ENCODE data around the gene PRKN. TPM values are rescaled to one million over a fixed set of nuclear protein-coding genes. Genes with fewer than 3 reads are reported as not detected.

Gene PRKN
- total RNA-seq, 4 donors from 2014 or later, result 5.5 to 17.9 (median 6.8) TPM

DNA sequence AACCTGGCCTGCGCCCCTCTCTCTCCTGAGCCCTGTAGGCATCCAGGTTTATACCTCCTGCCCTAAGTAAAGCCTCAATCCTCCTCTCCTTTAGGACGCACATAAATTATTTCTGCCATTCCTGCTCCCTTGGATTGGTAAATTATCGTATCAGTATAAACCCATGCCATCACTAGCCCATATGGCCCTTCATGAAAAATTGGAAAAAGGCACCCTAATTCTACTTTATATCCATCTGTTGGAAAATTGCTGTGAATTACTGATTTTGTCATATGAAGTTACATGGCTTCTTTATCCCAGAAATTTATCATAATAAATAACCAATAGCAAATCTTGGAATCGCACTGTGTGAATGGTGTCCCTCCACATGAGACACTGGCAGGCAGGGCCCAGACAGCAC lies 395.2 kb downstream of the PRKN start:
- no peak overlapping the region for H3K27ac ChIP-seq
- no peaks in the 10 kb centered on the region for H3K4me1 ChIP-seq
- H3K9me3 ChIP-seq, result peaks cover 0 to 9% (median 0%) of the 10 kb centered on the region in 4 donors
- no peaks in the 10 kb centered on the region for H3K27me3 ChIP-seq
- DNase-seq (ENCODE audit: low spot score in 2 of 2), result no peak
- 98 to 100% methylated on average over 4 of the region's 4 CpGs for WGBS, 2 donors
- H3K36me3 ChIP-seq, result peaks cover 0 to 5% (median 0%) of the 10 kb centered on the region in 3 donors
- no peak for TF ChIP-seq POLR2A (IDR thresholded peaks at IDR 0.05)
- TF ChIP-seq CTCF (IDR thresholded peaks at IDR 0.05), result no peak
- no peak for TF ChIP-seq EP300 (IDR thresholded peaks at IDR 0.05)
- H3K4me3 ChIP-seq, result no peak overlapping the region

- H3K4me1 ChIP-seq, result no peaks in the 10 kb centered on the region
- TF ChIP-seq CTCF (IDR thresholded peaks at IDR 0.05) (no peak), EP300 (IDR thresholded peaks at IDR 0.05) (no peak), POLR2A (IDR thresholded peaks at IDR 0.05) (no peak)
- no peak overlapping the region for H3K27ac ChIP-seq
- peaks cover 0 to 9% (median 0%) of the 10 kb centered on the region in 4 donors for H3K9me3 ChIP-seq
- peaks cover 0 to 5% (median 0%) of the 10 kb centered on the region in 3 donors for H3K36me3 ChIP-seq
- no peak overlapping the region for H3K4me3 ChIP-seq
- H3K27me3 ChIP-seq, result no peaks in the 10 kb centered on the region
- WGBS, 2 donors, result 67 to 68% methylated on average over 1 of the region's 1 CpG
- DNase-seq (ENCODE audit: low spot score in 2 of 2), result no peak
Observed at GRCh38 chr6:162331911-162332310, 395.7 kb downstream of the PRKN start.

DNA sequence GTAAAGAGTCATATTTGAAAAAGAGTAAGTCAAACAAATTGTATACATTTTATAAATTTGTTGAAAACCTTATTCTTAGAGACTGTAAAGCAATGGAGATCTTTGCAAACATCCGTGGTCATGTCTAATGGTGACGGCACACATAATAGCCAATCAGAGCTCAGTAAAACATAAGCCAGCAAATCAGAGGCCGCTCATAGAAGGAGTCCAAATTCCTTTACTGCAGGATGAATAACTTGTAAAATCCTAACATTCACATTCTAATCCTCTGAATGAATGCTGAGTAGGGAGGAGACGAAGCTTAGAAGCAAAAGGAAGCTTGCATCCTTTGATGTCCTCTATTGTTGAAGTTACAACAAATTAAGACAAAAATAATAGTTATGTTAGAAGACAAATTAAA lies 401.7 kb downstream of the PRKN start:
- Histone ChIP-seq H3K27ac (no peak overlapping the region), H3K36me3 (no peaks in the 10 kb centered on the region), H3K9me3 (peaks cover 0 to 22% (median 7%) of the 10 kb centered on the region in 4 donors), H3K27me3 (no peaks in the 10 kb centered on the region), H3K4me3 (no peak overlapping the region), H3K4me1 (no peaks in the 10 kb centered on the region)
- TF ChIP-seq CTCF (IDR thresholded peaks at IDR 0.05) (no peak), EP300 (IDR thresholded peaks at IDR 0.05) (no peak), POLR2A (IDR thresholded peaks at IDR 0.05) (no peak)
- WGBS, 2 donors, result 89% methylated on average over 4 of the region's 4 CpGs
- no peak for DNase-seq (ENCODE audit: low spot score in 2 of 2)

DNA sequence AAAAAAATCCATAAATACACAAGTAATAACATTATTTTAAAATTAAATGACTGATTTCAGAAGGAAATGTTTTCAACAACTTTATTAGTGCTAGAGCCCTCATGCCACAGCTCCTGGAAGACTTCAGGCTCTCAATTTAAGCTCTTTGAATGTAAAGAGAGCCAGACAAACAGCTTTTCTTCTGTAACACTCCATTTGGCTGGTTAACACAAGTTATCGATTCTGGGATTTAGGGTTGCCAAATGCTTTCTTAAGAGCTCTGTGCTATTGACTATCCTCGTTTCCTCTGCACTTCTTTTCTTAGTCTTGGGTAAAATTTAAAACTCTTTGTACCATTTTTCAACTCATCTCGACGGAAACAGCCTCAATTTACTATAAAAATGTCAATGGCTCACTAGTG lies 402.5 kb downstream of the PRKN start:
- H3K27me3 ChIP-seq, result no peaks in the 10 kb centered on the region
- TF ChIP-seq POLR2A (IDR thresholded peaks at IDR 0.05) (no peak), CTCF (IDR thresholded peaks at IDR 0.05) (no peak), EP300 (IDR thresholded peaks at IDR 0.05) (no peak)
- no peaks in the 10 kb centered on the region for H3K36me3 ChIP-seq
- WGBS, 2 donors, result 49 to 62% methylated on average over 4 of the region's 4 CpGs
- H3K4me3 ChIP-seq, result no peak overlapping the region
- DNase-seq (ENCODE audit: low spot score in 2 of 2), result no peak
- H3K4me1 ChIP-seq, result no peaks in the 10 kb centered on the region
- peaks cover 0 to 22% (median 7%) of the 10 kb centered on the region in 4 donors for H3K9me3 ChIP-seq
- H3K27ac ChIP-seq, result no peak overlapping the region

DNA sequence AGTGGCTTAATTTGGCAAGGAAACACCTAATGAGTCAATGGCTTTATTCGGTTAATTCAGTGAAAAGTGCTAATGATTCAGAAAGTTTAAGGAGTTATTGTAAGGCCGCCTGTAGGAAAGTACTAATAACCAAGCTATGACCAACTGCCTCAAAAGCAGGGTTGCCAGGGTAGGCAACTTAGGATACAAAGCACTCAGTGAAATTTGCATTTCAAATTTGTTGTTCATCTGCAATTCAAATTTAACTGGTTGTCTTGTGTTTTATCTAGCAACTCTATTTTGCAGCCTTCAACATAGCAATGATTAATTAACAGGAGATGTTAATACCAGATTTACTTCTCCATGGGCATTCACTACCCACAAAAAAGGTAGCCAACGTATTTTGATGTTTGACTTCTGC lies 412.3 kb downstream of the PRKN start:
- no peak for DNase-seq (ENCODE audit: low spot score in 2 of 2)
- no peaks in the 10 kb centered on the region for H3K9me3 ChIP-seq
- H3K27me3 ChIP-seq, result no peaks in the 10 kb centered on the region
- H3K27ac ChIP-seq, result no peak overlapping the region
- H3K4me3 ChIP-seq, result no peak overlapping the region
- no peaks in the 10 kb centered on the region for H3K4me1 ChIP-seq
- no peak for TF ChIP-seq EP300 (IDR thresholded peaks at IDR 0.05)
- no peak for TF ChIP-seq POLR2A (IDR thresholded peaks at IDR 0.05)
- no peak for TF ChIP-seq CTCF (IDR thresholded peaks at IDR 0.05)
- 85 to 93% methylated on average over 3 of the region's 3 CpGs for WGBS, 2 donors
- no peaks in the 10 kb centered on the region for H3K36me3 ChIP-seq

Data from tibial nerve (tissue), 4 donors.